Adipocyte (in vitro differentiated cells): ENCODE measurements around the gene FRMD3.

Source experiments
- DNase-seq: peaks from one replicate; pipeline ENCODE4 v3.0.0-alpha.2; 2015; ENCODE audit warnings: low read depth
- H3K27me3 ChIP-seq: replicated peaks from 2 replicates; pipeline ENCODE4 v1.7.0; 2013; ENCODE audit warnings: mild to moderate bottlenecking, low read length, moderate library complexity; ENCODE audit not compliant: control insufficient read depth, insufficient read depth
- H3K36me3 ChIP-seq: 2 replicates; pipeline ENCODE4 v1.7.0; 2013; ENCODE audit warnings: low read length, mild to moderate bottlenecking, moderate library complexity; ENCODE audit not compliant: control insufficient read depth, insufficient read depth, severe bottlenecking
- H3K4me1 ChIP-seq: 2 replicates; pipeline ENCODE4 v1.7.0; 2013; ENCODE audit warnings: mild to moderate bottlenecking, low read length, moderate library complexity; ENCODE audit not compliant: control insufficient read depth, insufficient read depth
- H3K4me3 ChIP-seq: 2 replicates; pipeline ENCODE4 v1.7.0; 2013; ENCODE audit warnings: mild to moderate bottlenecking, low read length, moderate library complexity
- H3K9ac ChIP-seq: 2 replicates; pipeline ENCODE4 v1.7.0; 2013; ENCODE audit warnings: mild to moderate bottlenecking, low read length, moderate library complexity
- H3K9me3 ChIP-seq: 2 replicates; pipeline ENCODE4 v1.7.0; 2013; ENCODE audit warnings: mild to moderate bottlenecking, low read length, moderate library complexity; ENCODE audit not compliant: control insufficient read depth

FRMD3 gene

GRCh38 chr9:83281306-83282255 lies 256.6 kb downstream of the FRMD3 start:
- H3K4me1 ChIP-seq: peaks cover 23% of the 10 kb centered on the region
- H3K9ac ChIP-seq: no peak overlapping the region
- peaks cover 14% of the 10 kb centered on the region for H3K27me3 ChIP-seq
- no peaks in the 10 kb centered on the region for H3K36me3 ChIP-seq
- H3K4me3 ChIP-seq: peak overlapping the region; percentile 18
- peak; percentile 80 for DNase-seq
- H3K9me3 ChIP-seq: no peaks in the 10 kb centered on the region

GRCh38 chr9:83280790-83281189 lies 257.4 kb downstream of the FRMD3 start:
- Histone ChIP-seq H3K9me3 (no peaks in the 10 kb centered on the region), H3K4me3 (peak overlapping the region; percentile 18), H3K36me3 (no peaks in the 10 kb centered on the region), H3K4me1 (peaks cover 26% of the 10 kb centered on the region), H3K9ac (no peak overlapping the region), H3K27me3 (peaks cover 13% of the 10 kb centered on the region)
- DNase-seq: no peak

GRCh38 chr9:83280268-83280667 lies 257.9 kb downstream of the FRMD3 start:
- Histone ChIP-seq H3K9ac (no peak overlapping the region), H3K4me1 (peaks cover 26% of the 10 kb centered on the region), H3K27me3 (peaks cover 8% of the 10 kb centered on the region), H3K9me3 (no peaks in the 10 kb centered on the region), H3K4me3 (no peak overlapping the region), H3K36me3 (no peaks in the 10 kb centered on the region)
- DNase-seq: peak; percentile 10

GRCh38 chr9:83274787-83275186 lies 263.4 kb downstream of the FRMD3 start:
- H3K4me1 ChIP-seq: peaks cover 3% of the 10 kb centered on the region
- no peak overlapping the region for H3K9ac ChIP-seq
- no peak overlapping the region for H3K4me3 ChIP-seq
- no peaks in the 10 kb centered on the region for H3K9me3 ChIP-seq
- no peak for DNase-seq
- no peaks in the 10 kb centered on the region for H3K36me3 ChIP-seq
- peaks cover 3% of the 10 kb centered on the region for H3K27me3 ChIP-seq

GRCh38 chr9:83271665-83272071 lies 266.5 kb downstream of the FRMD3 start:
- no peak overlapping the region for H3K9ac ChIP-seq
- H3K4me3 ChIP-seq: no peak overlapping the region
- DNase-seq: no peak
- H3K36me3 ChIP-seq: no peaks in the 10 kb centered on the region
- no peaks in the 10 kb centered on the region for H3K9me3 ChIP-seq
- peaks cover 8% of the 10 kb centered on the region for H3K4me1 ChIP-seq
- H3K27me3 ChIP-seq: no peaks in the 10 kb centered on the region

GRCh38 chr9:83270116-83270515 lies 268.1 kb downstream of the FRMD3 start:
- Histone ChIP-seq H3K4me3 (no peak overlapping the region), H3K36me3 (no peaks in the 10 kb centered on the region), H3K4me1 (peaks cover 9% of the 10 kb centered on the region), H3K9ac (no peak overlapping the region), H3K27me3 (no peaks in the 10 kb centered on the region), H3K9me3 (no peaks in the 10 kb centered on the region)
- no peak for DNase-seq

GRCh38 chr9:83267741-83268140 lies 270.5 kb downstream of the FRMD3 start:
- no peak overlapping the region for H3K9ac ChIP-seq
- H3K4me1 ChIP-seq: peaks cover 9% of the 10 kb centered on the region
- H3K9me3 ChIP-seq: no peaks in the 10 kb centered on the region
- no peak overlapping the region for H3K4me3 ChIP-seq
- no peak for DNase-seq
- no peaks in the 10 kb centered on the region for H3K36me3 ChIP-seq
- H3K27me3 ChIP-seq: no peaks in the 10 kb centered on the region

- Histone ChIP-seq H3K9me3 (no peaks in the 10 kb centered on the region), H3K36me3 (no peaks in the 10 kb centered on the region), H3K4me1 (peaks cover 9% of the 10 kb centered on the region), H3K27me3 (no peaks in the 10 kb centered on the region), H3K4me3 (peak overlapping the region; percentile 24), H3K9ac (no peak overlapping the region)
- no peak for DNase-seq
These were observed 271.3 kb downstream of the FRMD3 start for GRCh38 chr9:83266666-83267496.

- Histone ChIP-seq H3K9me3 (no peaks in the 10 kb centered on the region), H3K4me3 (no peak overlapping the region), H3K27me3 (no peaks in the 10 kb centered on the region), H3K9ac (no peak overlapping the region), H3K36me3 (no peaks in the 10 kb centered on the region), H3K4me1 (peaks cover 9% of the 10 kb centered on the region)
- DNase-seq: no peak
These were observed 271.9 kb downstream of the FRMD3 start for GRCh38 chr9:83266331-83266665.

- H3K4me3 ChIP-seq: no peak overlapping the region
- no peak overlapping the region for H3K9ac ChIP-seq
- H3K27me3 ChIP-seq: no peaks in the 10 kb centered on the region
- no peaks in the 10 kb centered on the region for H3K36me3 ChIP-seq
- DNase-seq: no peak
- H3K9me3 ChIP-seq: no peaks in the 10 kb centered on the region
- H3K4me1 ChIP-seq: peaks cover 9% of the 10 kb centered on the region
These were observed 273.9 kb downstream of the FRMD3 start for GRCh38 chr9:83264315-83264714.

GRCh38 chr9:83259558-83259957 lies 278.6 kb downstream of the FRMD3 start:
- Histone ChIP-seq H3K4me3 (no peak overlapping the region), H3K27me3 (peaks cover 4% of the 10 kb centered on the region)
- DNase-seq: no peak

More at GRCh38 chr9:83259558-83259957, 278.6 kb downstream of the FRMD3 start:
- no peaks in the 10 kb centered on the region for H3K4me1 ChIP-seq
- no peaks in the 10 kb centered on the region for H3K9me3 ChIP-seq
- no peaks in the 10 kb centered on the region for H3K36me3 ChIP-seq
- no peak overlapping the region for H3K9ac ChIP-seq
